ENCODE data around the gene ZFP36L2.

GRCh38 chr2:43178055-43178598 lies 48.3 kb downstream of the ZFP36L2 start:
- no peak for TF ChIP-seq CTCF (IDR thresholded peaks at IDR 0.05; ENCODE audit: insufficient read depth, low read length)
- no peak for TF ChIP-seq REST (IDR thresholded peaks at IDR 0.05; ENCODE audit: insufficient replicate concordance, low read depth)
